Nephron progenitor cell (in vitro differentiated cells): ENCODE data around the gene MAP2K6.

Experiments used
- DNase-seq: peaks from one replicate; pipeline ENCODE4 v3.0.0; 2021
- H3K27ac Mint-ChIP-seq: 2 replicates; pipeline ENCODE4 v1.8.0; 2021; ENCODE audit warnings: mild to moderate bottlenecking, moderate library complexity, mixed read lengths
- H3K27me3 Mint-ChIP-seq: 2 replicates; pipeline ENCODE4 v1.8.0; 2021; ENCODE audit warnings: mild to moderate bottlenecking, low read depth, mixed read lengths; ENCODE audit not compliant: poor library complexity
- H3K36me3 Mint-ChIP-seq: 2 replicates; pipeline ENCODE4 v1.8.0; 2021; ENCODE audit warnings: low read depth, mixed read lengths
- H3K4me1 Mint-ChIP-seq: 2 replicates; pipeline ENCODE4 v1.8.0; 2021; ENCODE audit warnings: mixed read lengths
- H3K4me3 Mint-ChIP-seq: 2 replicates; pipeline ENCODE4 v1.8.0; 2021; ENCODE audit warnings: mild to moderate bottlenecking, moderate library complexity, mixed read lengths
- H3K9me3 Mint-ChIP-seq: 2 replicates; pipeline ENCODE4 v1.8.0; 2021; ENCODE audit warnings: mild to moderate bottlenecking, moderate library complexity, mixed read lengths
- TF ChIP-seq, protein P1 (sequence below): fragments of 200-600 bp; sonication (generic); IDR thresholded peaks from 2 replicates; pipeline ENCODE4 v1.5.0; 2021; ENCODE audit warnings: antibody characterized with exemption

The MAP2K6 gene

DNA sequence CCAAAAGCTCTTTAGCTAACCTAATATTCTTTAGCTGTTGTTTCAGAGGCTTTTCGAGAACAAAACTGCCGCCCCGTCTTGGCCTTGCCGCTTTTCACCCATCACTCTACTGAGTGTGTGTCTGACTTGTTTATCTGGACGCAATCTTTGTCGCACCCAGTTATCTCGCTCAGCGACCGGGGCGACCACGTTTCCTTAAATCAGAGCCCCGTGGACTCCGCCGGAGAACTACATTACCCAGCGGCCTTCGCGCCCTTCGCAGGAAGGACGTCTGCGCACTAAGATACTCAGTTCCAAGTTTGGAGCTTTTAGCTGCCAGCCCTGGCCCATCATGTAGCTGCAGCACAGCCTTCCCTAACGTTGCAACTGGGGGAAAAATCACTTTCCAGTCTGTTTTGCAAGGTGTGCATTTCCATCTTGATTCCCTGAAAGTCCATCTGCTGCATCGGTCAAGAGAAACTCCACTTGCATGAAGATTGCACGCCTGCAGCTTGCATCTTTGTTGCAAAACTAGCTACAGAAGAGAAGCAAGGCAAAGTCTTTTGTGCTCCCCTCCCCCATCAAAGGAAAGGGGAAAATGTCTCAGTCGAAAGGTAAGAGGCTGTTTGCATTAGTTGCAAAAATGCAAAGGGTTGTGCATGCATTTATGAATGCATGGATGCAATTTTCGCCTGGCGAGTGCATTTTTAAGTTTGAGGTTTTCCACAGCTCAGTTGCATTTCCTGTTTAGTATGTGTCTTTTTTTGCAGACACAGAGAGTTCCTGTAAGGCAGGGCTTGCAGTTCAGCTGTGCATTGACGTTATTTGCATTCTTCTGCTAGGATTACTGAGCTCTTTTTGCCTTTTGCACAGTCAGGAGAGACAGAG is at the start of gene MAP2K6:
Gene MAP2K6, plus strand, starts transcription at position 290 of the 867 bp plus-strand sequence. Its CDS starts 288 bp downstream, at position 578.
- peaks cover 7% of the 10 kb centered on the region for H3K9me3 Mint-ChIP-seq
- H3K27ac Mint-ChIP-seq: no peak within 1 kb of the TSS
- TF ChIP-seq, protein P1, sequence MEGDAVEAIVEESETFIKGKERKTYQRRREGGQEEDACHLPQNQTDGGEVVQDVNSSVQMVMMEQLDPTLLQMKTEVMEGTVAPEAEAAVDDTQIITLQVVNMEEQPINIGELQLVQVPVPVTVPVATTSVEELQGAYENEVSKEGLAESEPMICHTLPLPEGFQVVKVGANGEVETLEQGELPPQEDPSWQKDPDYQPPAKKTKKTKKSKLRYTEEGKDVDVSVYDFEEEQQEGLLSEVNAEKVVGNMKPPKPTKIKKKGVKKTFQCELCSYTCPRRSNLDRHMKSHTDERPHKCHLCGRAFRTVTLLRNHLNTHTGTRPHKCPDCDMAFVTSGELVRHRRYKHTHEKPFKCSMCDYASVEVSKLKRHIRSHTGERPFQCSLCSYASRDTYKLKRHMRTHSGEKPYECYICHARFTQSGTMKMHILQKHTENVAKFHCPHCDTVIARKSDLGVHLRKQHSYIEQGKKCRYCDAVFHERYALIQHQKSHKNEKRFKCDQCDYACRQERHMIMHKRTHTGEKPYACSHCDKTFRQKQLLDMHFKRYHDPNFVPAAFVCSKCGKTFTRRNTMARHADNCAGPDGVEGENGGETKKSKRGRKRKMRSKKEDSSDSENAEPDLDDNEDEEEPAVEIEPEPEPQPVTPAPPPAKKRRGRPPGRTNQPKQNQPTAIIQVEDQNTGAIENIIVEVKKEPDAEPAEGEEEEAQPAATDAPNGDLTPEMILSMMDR: no peak
- peaks cover 6% of the 10 kb centered on the region for H3K4me1 Mint-ChIP-seq
- no peak within 1 kb of the TSS for H3K4me3 Mint-ChIP-seq
- DNase-seq: peak; percentile 76
- H3K36me3 Mint-ChIP-seq: no peaks in the 10 kb centered on the region
- no peaks in the 10 kb centered on the region for H3K27me3 Mint-ChIP-seq

DNA sequence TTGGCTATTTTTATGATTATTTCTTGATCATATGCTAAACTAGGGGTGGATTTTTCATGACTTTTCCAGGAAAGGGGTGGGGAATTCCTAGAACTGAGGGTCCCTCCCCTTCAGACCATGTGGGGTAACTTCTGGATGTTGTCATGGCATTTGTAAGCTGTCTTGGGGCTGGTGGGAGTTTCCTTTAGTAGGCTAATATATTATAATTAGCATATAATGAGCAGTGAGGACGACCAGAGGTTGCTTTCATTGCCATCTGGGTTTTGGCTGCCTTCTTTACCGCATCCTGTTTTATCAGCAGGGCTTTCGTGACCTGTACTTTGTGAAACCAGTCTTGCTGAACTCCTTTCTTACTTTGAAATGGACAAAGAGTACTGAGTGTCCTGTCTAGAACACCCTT is 47.2 kb upstream of the MAP2K6 start:
- Mint-ChIP-seq H3K27ac (no peak overlapping the region), H3K4me3 (no peak overlapping the region), H3K4me1 (peaks cover 9% of the 10 kb centered on the region), H3K9me3 (no peaks in the 10 kb centered on the region), H3K27me3 (peaks cover 10% of the 10 kb centered on the region), H3K36me3 (no peaks in the 10 kb centered on the region)
- TF ChIP-seq, protein P1: no peak
- DNase-seq: no peak

DNA sequence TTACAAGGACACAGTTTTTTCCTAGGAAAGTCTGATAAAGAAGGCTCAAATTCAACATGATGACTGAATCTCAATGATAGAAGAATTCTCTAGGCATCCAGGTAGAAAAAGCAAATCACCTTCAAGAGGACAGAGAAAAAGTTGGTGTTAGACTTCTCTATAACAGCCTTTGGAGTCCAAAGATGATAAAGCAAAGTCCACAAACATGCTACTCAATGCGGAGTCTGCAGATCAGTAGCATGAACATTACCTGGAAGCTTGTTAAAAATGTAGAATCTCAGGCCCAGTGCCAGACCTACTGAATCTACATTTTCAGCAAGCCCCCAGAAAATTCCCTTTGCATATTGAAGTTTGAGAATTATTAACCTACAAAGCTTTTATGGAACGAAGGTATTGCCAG is 41.4 kb upstream of the MAP2K6 start:
- Mint-ChIP-seq H3K27me3 (no peaks in the 10 kb centered on the region), H3K4me1 (peaks cover 9% of the 10 kb centered on the region), H3K36me3 (no peaks in the 10 kb centered on the region), H3K9me3 (no peaks in the 10 kb centered on the region), H3K27ac (no peak overlapping the region), H3K4me3 (no peak overlapping the region)
- TF ChIP-seq, protein P1: no peak
- no peak for DNase-seq

DNA sequence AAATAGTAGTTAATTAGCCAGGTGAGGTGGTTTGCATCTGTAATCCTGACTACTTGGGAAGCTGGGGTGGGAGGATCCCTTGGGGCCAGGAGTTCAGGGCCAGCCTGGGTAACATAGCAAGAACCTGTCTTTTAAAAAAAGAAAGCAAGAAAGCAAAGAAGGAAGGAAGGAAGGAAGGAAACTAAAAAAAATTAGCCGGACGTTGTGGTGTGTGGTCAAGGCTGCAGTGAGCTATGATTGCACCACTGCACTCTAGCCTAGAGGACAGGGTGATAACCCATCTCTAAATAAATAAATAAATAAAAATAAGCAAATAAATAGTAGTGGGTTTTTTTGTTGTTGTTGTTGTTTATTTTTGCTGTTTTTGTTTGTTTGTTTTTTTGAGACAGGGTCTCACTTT is 39.3 kb upstream of the MAP2K6 start:
- no peaks in the 10 kb centered on the region for H3K27me3 Mint-ChIP-seq
- no peak for DNase-seq
- H3K4me3 Mint-ChIP-seq: no peak overlapping the region
- TF ChIP-seq, protein P1: no peak
- peak overlapping the region; percentile 74 for H3K27ac Mint-ChIP-seq
- H3K36me3 Mint-ChIP-seq: no peaks in the 10 kb centered on the region
- H3K9me3 Mint-ChIP-seq: peaks cover 4% of the 10 kb centered on the region
- H3K4me1 Mint-ChIP-seq: peaks cover 9% of the 10 kb centered on the region

DNA sequence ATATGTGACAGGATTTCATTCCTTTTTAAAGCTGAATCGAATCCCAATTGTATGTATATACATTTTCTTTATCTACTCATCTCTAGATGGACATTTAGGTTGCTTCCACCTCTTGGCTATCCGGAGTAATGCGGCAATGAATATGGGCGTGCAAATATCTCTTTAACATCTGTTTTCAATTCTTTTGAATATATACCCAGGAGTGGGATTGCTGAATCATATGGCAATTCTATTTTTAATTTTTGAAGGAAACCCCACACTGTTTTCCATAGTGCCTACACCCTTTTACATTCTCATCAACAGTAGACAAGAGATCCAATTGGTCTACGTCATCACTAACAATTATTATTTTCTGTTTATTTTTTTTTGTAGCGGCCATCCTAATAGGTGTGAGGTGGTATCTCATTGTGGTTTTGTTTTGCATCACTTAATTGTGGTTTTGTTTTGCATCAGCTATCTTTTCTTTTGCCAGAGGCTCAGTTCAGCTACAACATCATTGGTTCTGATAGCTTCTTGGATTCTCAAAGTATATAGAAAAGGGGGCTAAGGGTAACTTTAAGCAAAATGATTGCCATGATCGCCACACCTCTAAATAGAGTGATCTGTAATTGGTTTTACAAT is 25.6 kb upstream of the MAP2K6 start:
- Mint-ChIP-seq H3K4me3 (no peak overlapping the region), H3K9me3 (no peaks in the 10 kb centered on the region), H3K4me1 (no peaks in the 10 kb centered on the region), H3K27ac (no peak overlapping the region), H3K36me3 (no peaks in the 10 kb centered on the region), H3K27me3 (no peaks in the 10 kb centered on the region)
- TF ChIP-seq, protein P1: no peak
- no peak for DNase-seq
